Subcutaneous adipose tissue (tissue), 4 donors: ENCODE measurements around the gene GPX3. TPM values are rescaled to one million over a fixed set of nuclear protein-coding genes. Genes with fewer than 3 reads are reported as not detected.

Experiments
- CTCF ChIP-seq: fragments of 450-650 bp; IDR thresholded peaks from one replicate; pipeline ENCODE4 v1.5.1; 2016; ENCODE audit warnings: low read depth, mild to moderate bottlenecking, control low read depth, antibody characterized with exemption, moderate library complexity
- total RNA-seq, 4 donors: library from RNA; depleted of rRNA; stranded (reverse); fragments of >200 nt; gene quantifications; one replicate each; pipeline ENCODE4 v1.1.0, GENCODE V29; 2016

GPX3 gene
- total RNA-seq, 4 donors from 2014 or later, result 5,163 to 10,140 (median 6,795) TPM

GRCh38 chr5:151005950-151006576 is 14.3 kb upstream of the GPX3 start:
- no peak for TF ChIP-seq CTCF

DNA sequence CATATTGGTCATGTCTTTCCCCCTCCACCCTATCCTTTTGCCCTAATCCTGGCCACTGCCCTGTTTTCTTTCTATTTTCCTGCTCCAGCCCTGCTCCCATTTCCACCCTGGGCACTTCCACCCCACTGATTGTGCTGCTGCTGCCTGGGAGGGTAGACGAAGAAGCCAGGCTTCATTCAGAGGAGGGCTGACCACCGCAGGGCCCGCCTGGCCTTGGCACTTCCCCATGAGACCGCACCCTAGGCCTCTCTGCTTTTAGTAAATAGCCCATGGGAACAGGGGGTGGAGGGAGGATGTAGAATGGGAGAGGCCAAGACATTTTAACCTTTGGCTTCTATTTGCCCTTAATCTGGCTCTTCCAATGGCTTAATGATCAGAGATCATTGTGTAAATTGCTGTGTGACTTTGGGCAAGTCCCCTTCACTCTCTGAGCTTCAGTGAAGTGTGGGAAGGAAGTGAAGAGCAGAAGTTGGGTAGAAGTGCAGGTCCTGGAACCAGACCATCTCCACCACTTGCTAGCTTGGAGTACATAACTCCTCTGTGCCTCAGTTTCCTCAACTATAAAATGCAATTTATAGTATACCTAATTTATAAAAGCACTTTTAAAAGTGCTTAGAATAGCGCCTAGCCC is 13.6 kb upstream of the GPX3 start:
- no peak for TF ChIP-seq CTCF

DNA sequence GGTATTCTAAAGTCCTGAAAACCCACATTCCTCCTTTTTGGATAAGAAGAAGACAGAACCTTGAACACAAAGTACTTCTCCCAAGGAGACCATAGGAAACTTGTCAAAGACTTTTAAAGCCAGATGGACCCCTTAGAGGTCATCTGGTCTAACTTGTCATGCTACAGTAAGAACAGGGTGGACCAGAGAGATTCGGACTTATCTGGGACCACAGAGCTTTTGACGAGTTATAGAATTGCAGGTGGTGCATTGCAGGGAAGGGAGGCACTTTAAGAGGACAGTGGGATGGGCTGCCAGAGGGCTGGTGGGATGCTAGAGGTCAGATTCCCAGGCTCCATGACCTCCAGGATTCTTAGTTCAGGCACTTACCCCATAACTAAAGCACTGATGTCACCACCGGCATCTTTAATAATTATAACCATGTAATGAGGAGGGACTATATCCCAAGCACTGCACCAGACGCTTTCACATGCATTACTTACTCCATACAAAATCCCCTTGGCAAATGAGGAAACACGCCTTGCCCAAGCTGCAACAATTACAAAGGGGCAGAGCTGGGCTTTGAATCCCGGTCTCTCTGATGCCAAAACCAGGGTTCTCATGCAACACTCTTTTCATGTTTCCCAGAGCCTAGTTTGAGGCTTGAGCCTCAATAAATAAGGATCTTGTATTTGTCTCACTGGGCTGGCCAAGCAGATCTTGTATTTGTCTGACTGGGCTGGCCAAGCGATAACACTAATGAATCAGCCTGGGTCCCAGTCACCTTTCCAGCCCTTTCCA is 12.8 kb upstream of the GPX3 start:
- TF ChIP-seq CTCF, result no peak

- no peak for TF ChIP-seq CTCF
Observed at GRCh38 chr5:151008210-151008491, 12.2 kb upstream of the GPX3 start.

DNA sequence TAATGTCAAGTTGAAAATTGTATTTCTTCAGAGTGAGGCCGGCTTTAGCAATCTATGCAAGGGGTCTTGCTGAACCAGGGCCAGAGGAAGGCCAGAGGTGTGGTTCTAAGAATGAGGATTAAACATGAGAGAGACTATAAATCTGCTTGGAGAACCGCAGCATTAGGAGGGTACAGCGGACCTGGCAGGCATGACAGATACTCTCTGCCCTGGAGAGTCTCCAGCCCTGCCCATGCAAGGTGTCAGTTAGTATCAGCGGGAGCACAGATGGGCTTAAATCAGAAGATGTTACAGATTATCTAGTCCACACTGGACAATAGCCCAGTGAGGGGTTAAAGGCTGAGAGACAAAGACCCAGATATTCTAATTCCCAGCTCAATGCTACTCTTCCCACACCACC is 11.5 kb upstream of the GPX3 start:
- no peak for TF ChIP-seq CTCF

GRCh38 chr5:151012862-151013261 is 7.5 kb upstream of the GPX3 start:
- TF ChIP-seq CTCF, result no peak

DNA sequence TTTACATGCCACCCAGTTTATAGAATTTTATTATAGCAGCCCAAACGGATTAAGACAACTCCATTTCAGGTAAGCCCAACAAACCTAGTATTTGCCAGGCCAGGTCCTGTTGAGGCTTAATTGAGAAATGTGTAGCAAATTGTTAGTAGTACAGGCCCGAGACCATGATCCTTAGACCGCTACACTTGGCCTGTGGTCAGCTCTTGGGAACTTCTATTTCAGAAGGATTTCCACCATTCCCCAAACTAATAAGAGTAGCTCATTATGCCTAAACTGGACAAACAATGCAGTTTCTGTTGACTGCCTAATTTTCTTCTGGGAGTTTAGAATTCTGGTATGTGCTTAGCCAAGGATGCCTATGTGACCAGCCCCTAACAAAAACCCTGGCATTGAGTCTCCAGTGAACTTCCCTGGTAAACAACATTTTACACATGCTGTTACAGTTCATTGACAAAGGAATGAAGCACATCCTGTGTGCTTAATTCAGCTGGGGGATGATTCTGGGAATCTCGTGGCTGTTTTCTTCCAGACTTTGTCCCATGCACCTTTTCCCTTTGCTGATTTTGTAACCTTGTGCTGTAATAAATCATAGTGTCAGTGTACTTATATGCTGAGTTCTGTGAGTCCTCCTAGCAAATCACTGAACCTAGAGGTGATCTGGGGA is 5.6 kb upstream of the GPX3 start:
- TF ChIP-seq CTCF, result no peak
